VCaP (cell line): ENCODE data around the gene CCDC83.

Experiments used
- H3K27ac ChIP-seq: fragments of 450-650 bp; 2 replicates; pipeline ENCODE4 v1.5.1; 2017
- CTCF ChIP-seq: fragments of 450-650 bp; conservative IDR thresholded peaks from 2 replicates; pipeline ENCODE4 v1.5.1; 2017; ENCODE audit warnings: mild to moderate bottlenecking, moderate library complexity

The CCDC83 gene

GRCh38 chr11:85934596-85935169, 79.5 kb downstream of the CCDC83 start:
- H3K27ac ChIP-seq: no peak overlapping the region

GRCh38 chr11:85935751-85936150, 80.6 kb downstream of the CCDC83 start:
- H3K27ac ChIP-seq: no peak overlapping the region
- no peak for TF ChIP-seq CTCF

More at GRCh38 chr11:85934596-85935169, 79.5 kb downstream of the CCDC83 start:
- no peak for TF ChIP-seq CTCF

GRCh38 chr11:85937835-85938234, 82.7 kb downstream of the CCDC83 start:
- TF ChIP-seq CTCF: no peak
- H3K27ac ChIP-seq: no peak overlapping the region

GRCh38 chr11:85939099-85940015, 84.2 kb downstream of the CCDC83 start:
- no peak overlapping the region for H3K27ac ChIP-seq

GRCh38 chr11:85941380-85941973, 86.3 kb downstream of the CCDC83 start:
- peak; percentile 68 for TF ChIP-seq CTCF
- no peak overlapping the region for H3K27ac ChIP-seq

More at GRCh38 chr11:85939099-85940015, 84.2 kb downstream of the CCDC83 start:
- TF ChIP-seq CTCF: no peak

GRCh38 chr11:85945296-85945695, 90.1 kb downstream of the CCDC83 start:
- H3K27ac ChIP-seq: no peak overlapping the region
- no peak for TF ChIP-seq CTCF

GRCh38 chr11:85945788-85946187, 90.6 kb downstream of the CCDC83 start:
- no peak overlapping the region for H3K27ac ChIP-seq
- TF ChIP-seq CTCF: no peak
